ENCODE data around the gene ARL6IP4. TPM values are rescaled to one million over a fixed set of nuclear protein-coding genes. Genes with fewer than 3 reads are reported as not detected.

The ARL6IP4 gene
- polyA plus RNA-seq, 2 of the 4 experiments (the other 2 are of a cell fraction): 208 to 209 TPM

DNA sequence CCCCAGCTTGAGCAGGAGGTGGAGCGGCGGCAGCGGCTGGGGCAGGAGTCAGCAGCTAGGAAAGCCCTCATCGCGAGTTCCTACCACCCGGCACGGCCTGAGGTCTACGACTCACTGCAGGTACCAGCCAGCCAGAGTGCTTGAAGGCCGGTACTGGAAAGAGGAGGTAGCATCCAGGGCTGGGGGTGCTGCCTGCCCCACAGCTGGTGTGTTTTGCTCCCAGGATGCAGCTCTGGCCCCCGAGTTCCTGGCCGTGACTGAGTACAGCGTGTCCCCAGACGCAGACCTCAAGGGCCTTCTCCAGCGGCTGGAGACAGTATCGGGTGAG, 3.9 kb upstream of the ARL6IP4 start:
- ChIA-PET CTCF (interaction anchor here (0.9 to 2.0 kb wide), 5 partner anchors 8 to 263 kb away, joined by 3 to 5 read pairs (median 4); no protein-coding TSS in a partner anchor), POLR2A (interaction anchor here (1.6 to 3.6 kb wide), 2 partner anchors 11 to 256 kb away, joined by 13 to 18 read pairs; partner anchors contain the start of genes ABCB9, MPHOSPH9 and MTRFR)
- no peak for ATAC-seq
- no peak for FAIRE-seq
- DNase-seq (ENCODE audit: low read depth in 1 of 2, low spot score in 1 of 2): no peak
- 89% methylated on average over 15 of the region's 15 CpGs for WGBS (ENCODE audit: missing lambda C conversion rate)
- no peak overlapping the region; the same call in 2 of the 3 replicates for H3K4me3 ChIP-seq
- H3K4me2 ChIP-seq: peak overlapping the region; percentile 89
- TF ChIP-seq MAZ (IDR thresholded peaks at IDR 0.05; ENCODE audit: borderline replicate concordance, low read depth, low read length): no peak
- 0 out of 2 replicates have a peak, but pooled peaks have one; percentile 14 for TF ChIP-seq POLR2A (IDR thresholded peaks at IDR 0.05; ENCODE audit: low read length)
- peaks cover 16% of the 10 kb centered on the region for H3K4me1 ChIP-seq
- H3K27ac ChIP-seq: peak overlapping the region in 1 of 2 experiments; percentile 98; a peak in 3 of 6 replicates
- H3K9me3 ChIP-seq: no peaks in the 10 kb centered on the region

DNA sequence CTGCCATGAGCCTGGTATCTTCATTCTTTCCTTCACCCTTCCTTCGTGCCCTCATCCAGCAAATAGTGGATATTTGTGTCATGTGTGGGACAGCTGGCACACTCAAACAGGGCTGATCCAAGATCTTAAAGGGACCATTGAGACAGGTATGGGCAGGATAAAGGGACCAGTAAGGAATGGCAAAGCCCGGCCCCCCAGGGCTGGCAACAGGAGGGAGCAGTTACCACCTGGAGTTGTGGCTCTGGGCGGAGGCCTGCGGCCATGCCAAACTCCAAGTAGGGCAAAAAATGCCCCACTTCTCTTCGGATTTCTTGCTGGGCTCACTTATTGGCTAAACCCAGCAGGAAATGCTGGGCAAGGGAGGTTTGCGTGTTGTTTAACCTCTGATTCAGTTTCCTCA, 3.3 kb upstream of the ARL6IP4 start:
- ChIA-PET CTCF (interaction anchor here (0.9 to 1.5 kb wide), 3 partner anchors 12 to 261 kb away, joined by 3 to 4 read pairs (median 4); no protein-coding TSS in a partner anchor), POLR2A (interaction anchor here (1.6 to 3.6 kb wide), 2 partner anchors 11 to 256 kb away, joined by 13 to 18 read pairs; partner anchors contain the start of genes ABCB9, MPHOSPH9 and MTRFR)
- WGBS (ENCODE audit: missing lambda C conversion rate): 88% methylated on average over 6 of the region's 6 CpGs
- ATAC-seq (no peak), FAIRE-seq (no peak), DNase-seq (ENCODE audit: low read depth in 1 of 2, low spot score in 1 of 2) (no peak)
- TF ChIP-seq ZC3H11A (IDR thresholded peaks at IDR 0.05) (no peak), POLR2AphosphoS2 (conservative IDR thresholded peaks at IDR 0.05; ENCODE audit: low read length) (no peak), ZNF302 (CRISPR knock-in tag; IDR thresholded peaks at IDR 0.05) (no peak), FOXS1 (CRISPR knock-in tag; IDR thresholded peaks at IDR 0.05) (no peak), NR3C1 (IDR thresholded peaks at IDR 0.05) (no peak)
- TF ChIP-seq, protein P1, sequence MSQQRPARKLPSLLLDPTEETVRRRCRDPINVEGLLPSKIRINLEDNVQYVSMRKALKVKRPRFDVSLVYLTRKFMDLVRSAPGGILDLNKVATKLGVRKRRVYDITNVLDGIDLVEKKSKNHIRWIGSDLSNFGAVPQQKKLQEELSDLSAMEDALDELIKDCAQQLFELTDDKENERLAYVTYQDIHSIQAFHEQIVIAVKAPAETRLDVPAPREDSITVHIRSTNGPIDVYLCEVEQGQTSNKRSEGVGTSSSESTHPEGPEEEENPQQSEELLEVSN (IDR thresholded peaks at IDR 0.05; ENCODE audit: borderline replicate concordance, low read depth): no peak
- Histone ChIP-seq H3K27ac (no peak overlapping the region), H3K4me1 (peaks cover 21% of the 10 kb centered on the region), H3K4me2 (no peak overlapping the region; the same call in 2 of the 3 replicates), H3K4me3 (no peak overlapping the region), H3K9me3 (no peaks in the 10 kb centered on the region)

DNA sequence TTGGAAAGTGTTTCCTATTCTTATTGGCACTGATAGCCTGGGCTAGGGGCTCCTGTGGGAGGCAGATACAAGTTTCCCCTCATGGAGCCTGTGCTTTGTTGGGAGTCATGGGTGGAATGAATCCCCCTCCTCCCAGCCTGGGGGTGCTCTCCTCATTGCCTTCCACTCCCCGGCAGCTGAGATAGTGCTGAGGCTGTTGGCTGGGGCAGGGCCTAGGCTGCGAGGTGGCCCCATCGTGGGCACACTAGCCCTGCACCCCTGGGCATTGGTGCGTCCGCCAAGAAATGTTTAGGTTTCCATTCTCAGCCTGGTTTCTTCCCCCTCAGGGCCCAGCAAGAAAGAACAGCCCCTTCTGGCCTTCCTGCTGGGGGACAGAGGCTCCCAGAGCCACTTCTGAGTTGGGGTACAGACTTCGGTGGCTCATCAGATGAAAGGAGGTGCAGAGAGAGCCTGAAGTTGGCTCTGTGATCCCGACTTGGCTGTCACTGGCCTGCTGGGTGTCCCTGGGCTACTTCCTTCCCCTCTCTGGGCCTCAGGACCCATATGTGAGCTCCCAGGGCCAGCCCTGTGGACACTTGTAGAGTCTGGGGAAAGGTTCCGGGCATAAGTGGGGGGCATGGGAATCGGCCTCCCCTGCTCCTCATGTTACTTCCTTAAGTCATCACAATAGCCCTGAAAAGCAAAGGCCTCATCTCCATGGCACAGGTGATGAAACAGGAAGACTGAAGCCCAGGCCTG, 2.7 kb upstream of the ARL6IP4 start:
- H3K4me3 ChIP-seq: no peak overlapping the region
- H3K9me3 ChIP-seq: no peaks in the 10 kb centered on the region
- no peak overlapping the region for H3K4me2 ChIP-seq
- ATAC-seq: no peak
- TF ChIP-seq, protein P2, sequence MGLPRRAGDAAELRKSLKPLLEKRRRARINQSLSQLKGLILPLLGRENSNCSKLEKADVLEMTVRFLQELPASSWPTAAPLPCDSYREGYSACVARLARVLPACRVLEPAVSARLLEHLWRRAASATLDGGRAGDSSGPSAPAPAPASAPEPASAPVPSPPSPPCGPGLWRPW (IDR thresholded peaks at IDR 0.05): no peak
- TF ChIP-seq ZFP36 (IDR thresholded peaks at IDR 0.05; ENCODE audit: borderline replicate concordance, partially characterized antibody): no peak
- TF ChIP-seq CHD4 (IDR thresholded peaks at IDR 0.05; ENCODE audit: borderline replicate concordance): no peak
- no peak for TF ChIP-seq NFE2L2 (conservative IDR thresholded peaks at IDR 0.05; ENCODE audit: low read length)
- no peak for TF ChIP-seq POLR2AphosphoS2 (conservative IDR thresholded peaks at IDR 0.05; ENCODE audit: low read length)
- TF ChIP-seq SREBF2 (IDR thresholded peaks at IDR 0.05): no peak
- TF ChIP-seq, protein P3, sequence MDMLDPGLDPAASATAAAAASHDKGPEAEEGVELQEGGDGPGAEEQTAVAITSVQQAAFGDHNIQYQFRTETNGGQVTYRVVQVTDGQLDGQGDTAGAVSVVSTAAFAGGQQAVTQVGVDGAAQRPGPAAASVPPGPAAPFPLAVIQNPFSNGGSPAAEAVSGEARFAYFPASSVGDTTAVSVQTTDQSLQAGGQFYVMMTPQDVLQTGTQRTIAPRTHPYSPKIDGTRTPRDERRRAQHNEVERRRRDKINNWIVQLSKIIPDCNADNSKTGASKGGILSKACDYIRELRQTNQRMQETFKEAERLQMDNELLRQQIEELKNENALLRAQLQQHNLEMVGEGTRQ (IDR thresholded peaks at IDR 0.05): no peak
- TF ChIP-seq MAZ (IDR thresholded peaks at IDR 0.05; ENCODE audit: borderline replicate concordance, low read depth, low read length): no peak
- peaks cover 25% of the 10 kb centered on the region for H3K4me1 ChIP-seq
- CTCF ChIA-PET: interaction anchor here (0.6 to 1.5 kb wide), 4 partner anchors 11 to 260 kb away, joined by 3 to 5 read pairs (median 4); no protein-coding TSS in a partner anchor
- POLR2A ChIA-PET: no interaction called here
- WGBS (ENCODE audit: missing lambda C conversion rate): 85% methylated on average over 9 of the region's 9 CpGs
- FAIRE-seq: no peak
- DNase-seq (ENCODE audit: low read depth in 1 of 2, low spot score in 1 of 2): no peak
- peak overlapping the region in 1 of 2 experiments; percentile 1; a peak in 1 of 6 replicates for H3K27ac ChIP-seq

DNA sequence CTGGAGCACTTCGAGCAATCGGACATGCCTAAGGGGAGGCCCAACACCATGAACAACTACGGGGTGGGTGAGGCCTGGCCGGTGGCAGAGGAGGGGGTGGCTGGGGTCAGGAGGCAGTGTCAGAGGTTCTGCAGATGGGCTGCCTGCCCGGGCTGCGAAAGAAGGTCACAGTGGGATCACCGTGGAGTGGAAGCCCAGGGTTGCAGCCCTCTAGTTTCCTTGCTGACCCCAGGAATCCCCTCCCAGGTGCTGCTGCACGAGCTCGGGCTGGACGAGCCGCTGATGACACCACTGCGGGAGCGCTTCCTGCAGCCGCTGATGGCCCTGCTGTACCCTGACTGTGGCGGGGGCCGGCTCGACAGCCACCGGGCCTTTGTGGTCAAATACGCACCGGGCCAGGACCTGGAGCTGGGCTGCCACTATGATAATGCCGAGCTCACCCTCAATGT, 1.9 kb upstream of the ARL6IP4 start:
- CTCF ChIA-PET: interaction anchor here (0.6 to 1.5 kb wide), 4 partner anchors 65 to 259 kb away, joined by 4 to 10 read pairs (median 4); partner anchors contain the start of gene PITPNM2
- 93% methylated on average over 21 of the region's 21 CpGs for WGBS (ENCODE audit: missing lambda C conversion rate)

More for the DNA sequence above, 1.9 kb upstream of the ARL6IP4 start:
- TF ChIP-seq ZNF302 (CRISPR knock-in tag; IDR thresholded peaks at IDR 0.05) (no peak), MAFK (IDR thresholded peaks at IDR 0.05; ENCODE audit: partially characterized antibody) (no peak), CBX2 (IDR thresholded peaks at IDR 0.05; ENCODE audit: borderline replicate concordance, low read depth) (no peak), BHLHE40 (IDR thresholded peaks at IDR 0.05; ENCODE audit: low read depth, low read length) (no peak)
- DNase-seq (ENCODE audit: low read depth in 1 of 2, low spot score in 1 of 2) (no peak), ATAC-seq (no peak), FAIRE-seq (no peak)
- POLR2A ChIA-PET: interaction anchor here (2.3 kb wide), 1 partner anchor 254 kb away, joined by 12 read pairs; the partner anchor contains the start of genes MPHOSPH9 and MTRFR
- H3K9me3 ChIP-seq: no peaks in the 10 kb centered on the region
- peaks cover 25% of the 10 kb centered on the region for H3K4me1 ChIP-seq
- H3K27ac ChIP-seq: no peak overlapping the region; a peak in 1 of 6 replicates
- no peak overlapping the region for H3K4me3 ChIP-seq
- no peak overlapping the region for H3K4me2 ChIP-seq

All from A549 (cell line).